ENCODE results near the gene SKAP1.
"Not testable (repeated sequence)": the region's sequence is repeated elsewhere in the genome, so short reads cannot be mapped to it uniquely, and the experiment has no call there.

The SKAP1 gene

DNA sequence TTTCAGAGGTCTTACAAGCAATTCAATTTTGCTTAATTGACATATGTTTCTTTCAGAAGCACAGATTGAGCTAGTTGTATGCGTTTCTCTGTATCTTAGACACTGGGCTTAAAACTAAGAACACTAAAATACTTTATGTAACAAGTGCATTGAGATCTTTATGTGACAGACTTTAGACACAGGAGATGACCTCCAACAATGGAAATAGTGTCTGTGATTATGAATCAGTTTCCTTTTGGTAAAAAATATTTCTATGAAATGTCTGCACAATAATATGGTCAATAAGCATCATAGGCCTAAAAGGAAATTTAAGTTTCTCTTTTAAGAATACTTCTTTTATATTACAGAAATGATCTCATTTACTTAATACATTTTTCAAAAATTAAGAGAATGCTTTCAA, 153.2 kb downstream of the SKAP1 start:
- no peak for DNase-seq

DNA sequence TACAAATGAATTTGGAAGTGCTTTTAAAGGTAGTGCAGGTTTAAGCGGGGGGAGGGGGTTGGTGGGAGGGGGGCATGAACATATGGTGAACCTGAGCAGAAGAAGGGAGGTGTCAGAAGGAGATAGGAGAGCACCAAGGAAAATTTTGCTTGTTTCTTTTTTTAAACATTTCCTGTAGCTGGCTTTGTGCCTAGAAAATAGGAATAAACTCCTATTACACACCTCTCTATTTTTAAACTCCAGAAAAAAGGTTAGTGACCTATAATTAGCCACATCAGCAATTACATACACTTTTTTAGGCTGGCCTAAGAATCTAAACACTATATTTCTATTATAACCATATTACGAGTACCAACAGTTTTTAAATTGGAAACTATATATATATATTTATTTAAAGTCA, 159.1 kb downstream of the SKAP1 start:
- no peak for DNase-seq

DNA sequence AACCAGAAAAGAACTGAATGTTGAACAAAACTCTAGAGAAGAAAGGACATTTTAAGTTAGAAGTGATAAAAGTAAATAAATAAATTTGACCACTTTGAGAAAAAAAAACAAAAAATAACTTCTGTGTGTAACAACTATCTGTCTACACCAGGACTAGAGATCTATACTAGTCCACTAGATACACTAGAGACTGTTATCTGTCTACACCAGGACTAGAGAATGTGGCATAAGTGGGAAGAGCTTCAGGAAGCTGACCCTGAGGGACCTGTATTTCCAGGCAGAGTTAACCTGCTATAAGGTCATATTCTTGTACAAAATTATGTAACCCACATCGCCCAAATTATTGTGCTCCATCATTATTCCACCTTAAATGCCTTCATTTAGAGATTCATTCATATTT, 160.8 kb downstream of the SKAP1 start:
- no peak for DNase-seq

DNA sequence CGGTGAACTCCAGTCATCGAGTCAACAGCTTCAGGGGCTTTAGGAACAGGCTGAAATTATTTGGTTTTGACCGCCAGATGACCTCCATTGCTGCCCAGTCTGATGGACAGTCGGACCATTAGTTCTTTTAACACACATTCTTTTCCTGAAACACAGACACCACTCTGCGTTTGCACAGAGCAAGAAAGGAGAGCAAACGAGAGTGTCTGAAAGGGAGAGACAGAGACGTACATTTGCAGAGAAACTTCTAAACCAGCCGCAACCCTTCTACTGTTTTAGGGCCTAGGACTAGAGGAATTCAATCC, 166.3 kb downstream of the SKAP1 start:
- DNase-seq, result no peak

DNA sequence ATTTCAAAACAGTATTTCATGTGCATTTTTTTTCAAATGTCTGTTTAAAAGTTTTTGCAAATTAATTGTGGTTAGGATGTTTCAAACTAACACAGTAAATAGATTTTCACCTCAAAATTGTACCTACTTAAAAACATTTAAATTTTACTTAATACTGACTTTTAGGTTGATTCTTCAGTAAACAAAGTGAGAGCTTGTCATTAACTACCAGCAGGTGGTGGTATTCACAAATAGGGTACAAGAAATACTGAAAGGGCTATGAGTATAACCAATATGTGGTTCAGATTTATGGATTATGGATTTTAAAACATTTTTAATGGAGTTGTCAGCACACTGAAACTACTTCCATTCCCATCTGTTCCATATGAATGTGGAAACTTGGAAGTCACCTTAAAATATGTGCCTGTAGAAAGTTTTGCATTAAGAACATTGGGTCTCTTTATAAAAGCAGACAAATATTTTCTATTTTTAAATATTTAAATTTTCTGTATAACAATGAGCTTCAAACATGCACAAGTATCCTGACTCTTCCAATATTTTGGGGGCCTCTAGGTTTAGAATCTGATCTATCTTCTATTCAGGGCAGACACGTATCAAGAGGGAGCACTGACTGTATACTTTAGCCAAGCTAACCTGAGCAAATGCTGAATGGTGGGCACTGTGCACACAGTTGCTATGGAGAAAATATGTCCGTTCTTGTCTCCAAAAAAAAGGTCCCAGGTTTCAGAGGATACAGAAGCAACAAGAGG, 166.9 kb downstream of the SKAP1 start:
- DNase-seq, result peak; percentile 40

DNA sequence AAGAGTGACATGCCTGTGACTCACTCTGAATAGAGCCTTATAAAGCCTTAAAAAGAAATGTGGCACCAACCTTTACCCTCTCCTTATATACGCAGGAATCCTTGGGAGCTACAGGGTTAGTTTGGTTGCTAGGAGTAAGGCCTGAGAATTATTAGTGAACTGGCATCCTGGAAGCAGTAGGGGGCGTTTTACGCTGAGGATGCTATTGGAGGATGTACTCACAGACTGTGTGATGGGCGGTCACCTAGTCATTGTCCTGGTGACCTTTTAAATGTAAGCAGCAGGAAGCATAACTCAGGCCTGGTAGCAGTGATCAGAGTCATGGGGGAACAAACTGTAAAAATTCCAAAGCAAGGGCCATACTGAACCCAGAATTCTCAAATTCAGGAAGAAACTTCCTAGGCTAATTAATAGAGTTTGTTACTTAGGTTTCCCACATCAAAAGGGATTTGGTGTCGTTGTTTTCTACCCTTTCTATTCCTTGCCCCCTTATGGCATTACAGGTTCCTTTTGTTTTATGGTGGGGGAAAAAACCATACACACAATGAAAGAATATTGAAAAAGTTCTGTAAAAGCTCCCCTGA, 168.6 kb downstream of the SKAP1 start:
- no peak for DNase-seq

DNA sequence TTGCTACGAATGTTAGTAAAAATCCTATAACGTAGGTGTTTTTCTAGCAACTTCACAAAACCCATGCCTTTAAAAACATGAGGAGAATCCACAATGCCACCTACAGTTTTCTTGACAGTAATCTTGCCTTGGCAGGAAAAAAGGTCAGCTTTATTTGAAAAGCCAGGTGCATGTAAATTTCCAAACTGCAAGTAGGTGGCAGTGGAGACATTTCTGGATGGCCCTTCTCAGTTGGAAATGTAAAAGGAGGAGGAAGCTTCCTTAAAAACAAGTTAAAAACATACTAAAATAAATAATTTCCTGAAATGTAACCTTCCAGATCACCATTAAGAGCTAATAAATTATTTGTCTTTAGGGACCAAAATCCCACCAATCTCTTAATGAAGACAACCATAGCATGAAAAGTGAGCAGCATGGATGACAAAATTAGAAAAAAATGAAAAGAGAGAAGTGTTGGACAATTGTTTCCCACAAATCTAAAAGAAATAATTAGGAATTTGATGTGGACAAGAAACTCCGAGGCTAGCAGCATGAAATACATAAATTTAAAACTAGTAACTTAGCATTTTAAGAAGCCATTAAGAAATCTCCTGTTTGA, 170.2 kb downstream of the SKAP1 start:
- peak; percentile 36 for DNase-seq

DNA sequence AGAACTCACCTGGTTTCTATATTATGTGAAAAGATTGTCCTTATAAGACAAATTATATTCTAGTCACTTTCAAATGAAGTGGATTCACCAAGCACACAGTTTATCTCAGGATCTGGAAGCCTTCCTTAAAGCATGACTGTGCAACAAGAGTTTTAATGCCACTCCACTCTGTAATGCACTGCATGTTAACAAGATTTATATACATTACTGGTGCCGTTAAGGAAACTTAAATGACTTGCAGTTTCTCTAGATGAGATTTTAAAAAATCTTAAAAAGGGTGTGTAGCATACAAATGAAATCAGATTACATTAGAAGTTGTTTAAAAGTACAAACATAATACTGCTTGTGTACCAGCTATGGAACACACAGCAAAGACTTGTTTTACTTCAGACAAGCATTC, 171.7 kb downstream of the SKAP1 start:
- DNase-seq, result no peak

DNA sequence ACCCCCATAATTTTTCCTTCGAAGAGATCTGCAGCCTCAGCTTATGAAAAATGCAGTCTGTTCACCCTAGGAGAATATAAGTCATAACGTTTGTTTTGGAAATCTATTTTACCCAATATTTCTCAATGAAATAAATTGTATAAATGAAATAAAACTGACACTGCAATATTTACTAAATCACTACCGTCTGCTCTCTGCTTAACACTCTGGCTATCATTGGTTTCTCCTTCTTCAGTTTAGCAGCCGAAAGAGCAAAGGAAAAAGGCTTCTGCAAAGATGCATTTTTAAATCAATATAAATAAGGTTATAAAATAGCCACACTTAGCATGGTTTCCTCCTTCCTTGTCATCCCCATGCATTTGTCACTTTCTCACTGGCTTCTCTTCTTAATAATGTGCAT, 174.3 kb downstream of the SKAP1 start:
- no peak for DNase-seq

DNA sequence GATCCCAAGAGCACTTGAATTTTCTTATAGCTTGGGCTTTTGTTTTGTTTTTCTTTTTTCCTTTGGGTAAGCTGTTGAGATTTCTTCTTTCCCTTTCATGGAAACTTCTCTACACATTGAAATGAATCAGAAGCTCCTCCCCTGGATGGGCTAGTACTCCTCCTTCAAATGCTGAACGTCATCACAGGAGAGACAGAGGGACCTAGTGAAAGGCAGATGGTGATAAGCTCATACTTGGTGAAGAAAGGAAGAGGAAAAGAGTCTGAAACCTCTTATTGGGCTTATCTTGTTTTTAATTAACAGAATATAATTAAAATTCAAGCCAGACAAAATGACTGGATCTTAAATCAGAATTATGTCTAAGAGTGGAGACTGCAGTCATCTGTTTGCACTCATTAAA, 175.1 kb downstream of the SKAP1 start:
- DNase-seq, result no peak

DNA sequence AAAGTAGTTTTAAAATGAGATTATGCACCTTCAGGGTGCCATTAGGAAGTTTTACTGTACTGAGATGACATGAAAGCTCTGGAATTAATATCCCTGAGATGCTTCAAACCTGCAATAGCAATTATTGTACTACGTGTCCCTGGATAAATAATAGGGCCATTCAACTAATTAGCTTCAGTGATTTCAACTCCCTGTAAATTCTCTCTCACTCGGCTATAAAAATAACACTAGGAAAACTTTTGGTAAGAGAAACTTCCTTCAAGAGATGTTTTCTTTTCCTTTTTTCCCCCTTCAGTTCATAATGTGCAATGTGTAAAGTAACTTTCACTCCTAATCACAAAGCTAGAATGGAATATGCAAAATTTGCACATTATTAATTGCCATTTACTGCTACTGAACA, 176.0 kb downstream of the SKAP1 start:
- no peak for DNase-seq

DNA sequence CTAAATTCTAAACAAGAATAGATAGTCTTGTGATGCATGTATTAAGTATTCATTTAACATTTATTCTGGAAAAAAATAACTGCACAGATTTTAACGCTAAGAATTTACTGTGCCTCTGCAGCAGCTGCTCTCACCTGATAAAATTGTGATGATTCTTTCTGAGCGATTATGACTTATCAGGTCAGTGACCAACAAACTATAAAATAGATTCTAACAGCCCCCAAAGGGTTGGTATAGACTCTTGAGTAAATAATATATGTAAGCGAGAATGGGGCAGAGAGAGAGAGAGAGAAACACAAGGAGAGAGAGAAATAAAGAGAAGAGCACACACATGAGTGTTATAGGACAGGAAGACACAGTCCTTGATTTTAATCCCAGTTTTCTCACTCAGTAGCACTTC, 178.1 kb downstream of the SKAP1 start:
- DNase-seq, result no peak

DNA sequence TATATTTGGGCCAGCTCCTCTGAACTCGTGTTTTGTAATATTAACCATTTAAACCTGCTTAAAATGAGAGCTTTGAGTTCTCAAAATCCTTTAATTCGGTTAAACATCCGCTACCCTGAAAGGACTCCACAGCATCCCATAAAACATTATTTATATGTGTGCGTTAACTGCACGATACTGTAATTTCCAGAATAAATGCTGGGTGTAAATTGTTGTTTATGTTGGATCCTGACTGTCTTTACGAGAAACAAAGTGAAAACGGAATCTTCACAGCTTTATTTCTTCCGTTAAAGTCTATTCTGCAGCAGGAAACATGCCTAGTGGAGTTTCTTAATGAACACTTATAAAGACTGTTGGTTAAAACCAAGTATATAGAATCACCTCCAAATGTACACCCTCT, 179.1 kb downstream of the SKAP1 start:
- DNase-seq, result no peak

DNA sequence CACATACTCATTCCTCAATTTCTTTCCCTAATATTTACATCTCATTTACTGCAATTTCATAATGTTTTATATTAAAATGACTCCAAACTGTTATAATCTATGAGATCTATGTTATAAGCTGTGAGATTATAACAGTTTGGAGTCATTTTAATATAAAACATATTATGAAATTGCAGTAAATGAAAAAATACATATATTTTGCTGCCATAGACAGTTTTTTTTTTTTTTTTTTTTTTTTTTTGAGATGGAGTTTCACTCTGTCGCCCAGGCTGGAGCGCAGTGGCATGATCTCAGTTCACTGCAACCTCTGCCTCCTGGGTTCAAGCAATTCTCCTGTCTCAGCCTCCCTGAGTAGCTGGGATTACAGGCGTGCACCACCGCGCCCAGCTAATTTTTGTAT, 180.0 kb downstream of the SKAP1 start:
- DNase-seq, result not testable (repeated sequence)

DNA sequence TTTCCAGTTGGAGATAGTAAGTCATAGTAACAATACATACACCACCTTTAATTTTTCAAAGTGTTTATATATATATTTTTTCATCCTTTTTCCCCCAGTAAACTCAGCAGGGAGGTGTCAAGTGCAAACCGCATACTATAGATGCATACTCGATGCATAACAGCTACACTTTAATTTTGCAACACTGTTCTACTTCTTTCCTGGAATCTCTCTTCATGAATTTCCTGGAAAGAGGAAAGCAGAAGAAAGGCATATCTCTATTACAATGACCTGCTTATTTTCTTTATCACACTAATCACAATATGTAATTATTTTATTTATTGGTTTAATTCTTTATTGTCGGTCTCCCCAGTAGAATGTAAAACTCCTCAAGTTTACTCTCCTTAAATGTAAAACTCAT, 182.4 kb downstream of the SKAP1 start:
- DNase-seq, result no peak

DNA sequence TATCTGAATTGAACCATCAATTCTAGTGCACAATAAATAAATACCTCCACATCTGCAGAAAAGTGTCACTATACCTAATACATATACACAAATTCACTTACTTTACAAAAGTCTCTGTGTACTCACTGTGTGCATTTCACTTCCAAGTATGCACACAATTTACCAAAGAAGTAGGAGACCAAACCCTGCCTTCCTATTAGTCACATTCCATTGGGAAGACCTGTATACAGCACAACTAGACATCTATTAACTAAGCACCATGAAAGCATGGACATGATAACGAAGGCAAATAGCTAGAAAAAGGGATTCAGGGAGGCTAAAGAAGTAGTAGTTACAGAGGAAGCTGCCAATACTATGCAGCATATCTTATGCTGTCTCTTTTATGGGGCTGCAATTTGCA, 183.0 kb downstream of the SKAP1 start:
- no peak for DNase-seq

DNA sequence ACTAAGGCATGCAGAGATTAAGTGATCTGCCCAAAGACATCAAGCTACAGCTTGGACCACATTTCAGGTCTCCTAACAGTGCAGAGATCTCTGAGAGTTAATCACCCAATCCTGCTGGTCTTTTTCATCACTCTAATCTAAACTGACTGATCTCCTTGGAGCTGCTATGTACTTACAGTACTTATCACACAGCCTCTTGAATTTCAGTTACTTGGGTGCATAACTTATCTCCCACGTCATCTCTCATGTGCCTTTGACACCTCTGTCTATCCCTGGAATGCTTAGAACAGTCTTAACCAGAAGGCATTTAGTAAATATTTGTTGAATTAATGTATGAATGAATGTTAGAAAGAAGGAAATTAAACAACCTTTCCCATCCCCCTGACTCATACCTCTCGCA, 183.4 kb downstream of the SKAP1 start:
- DNase-seq, result no peak

DNA sequence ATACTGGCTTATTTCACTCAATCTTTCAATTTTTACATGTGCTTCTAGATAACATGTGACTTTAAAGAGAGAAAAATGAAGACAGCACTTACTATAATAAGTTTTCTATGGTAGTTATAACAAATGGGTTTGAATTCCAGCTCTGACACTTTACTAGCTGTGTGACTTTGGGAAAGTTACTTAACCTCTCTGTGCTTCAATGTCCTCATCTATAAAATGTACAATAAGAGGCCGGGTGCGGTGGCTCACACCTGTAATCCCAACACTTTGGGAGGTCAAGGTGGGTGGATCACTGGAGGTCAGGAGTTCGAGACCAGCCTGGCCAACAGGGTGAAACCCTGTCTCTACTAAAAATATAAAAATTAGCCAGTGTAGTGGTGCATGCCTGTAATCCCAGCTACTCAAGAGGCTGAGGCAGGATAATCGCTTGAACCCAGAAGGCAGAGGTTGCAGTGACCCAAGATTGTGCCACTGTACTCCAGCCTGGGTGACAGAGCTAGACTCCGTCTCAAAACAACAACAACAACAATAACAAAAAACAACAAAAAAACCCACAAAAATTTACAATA, 184.5 kb downstream of the SKAP1 start:
- DNase-seq, result not testable (repeated sequence)

DNA sequence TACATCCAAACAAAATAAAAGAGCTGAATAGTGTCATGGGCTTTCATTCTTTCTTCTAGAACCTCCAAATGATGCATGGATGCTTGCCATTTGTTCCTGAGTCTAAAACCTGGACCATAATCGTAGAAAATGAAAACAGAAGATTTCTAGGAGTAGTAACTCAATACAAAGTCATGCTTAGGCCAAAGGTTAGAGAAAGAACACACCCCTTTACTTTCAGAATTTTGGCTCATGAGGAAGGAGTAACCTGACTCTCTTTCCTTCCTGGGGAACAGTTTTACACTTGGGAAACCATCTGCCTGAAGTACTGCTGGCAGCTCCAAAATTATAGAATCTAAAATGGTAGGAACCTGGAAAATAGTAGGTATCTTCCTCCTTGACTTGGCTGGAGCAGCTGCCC, 185.2 kb downstream of the SKAP1 start:
- DNase-seq, result no peak

DNA sequence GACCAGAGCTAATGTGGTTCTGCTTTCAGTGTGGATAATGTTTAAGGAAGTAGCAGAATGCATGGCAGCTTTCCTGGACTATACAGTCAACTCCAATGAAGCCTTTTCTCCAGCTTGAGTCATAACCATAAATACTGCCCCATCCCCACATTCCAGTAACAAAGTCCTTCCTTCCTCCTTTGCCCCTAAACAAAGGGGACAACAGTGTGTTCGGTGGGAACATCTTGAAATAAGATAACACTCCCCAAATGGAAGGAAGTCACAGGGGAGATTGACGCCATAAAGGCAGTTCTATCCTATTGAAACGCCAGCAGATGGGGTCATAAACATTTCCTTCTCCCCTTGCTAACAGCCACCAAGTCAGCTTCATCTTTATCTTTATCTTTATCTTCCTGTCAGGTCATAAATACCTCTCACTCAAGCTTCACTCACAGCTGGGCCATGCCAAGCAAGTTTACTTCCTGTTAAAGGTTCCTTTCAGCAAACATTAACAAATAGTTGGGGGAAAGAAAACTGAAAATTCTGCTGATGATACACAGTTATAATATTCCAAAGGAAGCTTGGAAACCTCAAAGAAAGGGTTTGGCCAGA, 185.8 kb downstream of the SKAP1 start:
- no peak for DNase-seq

DNA sequence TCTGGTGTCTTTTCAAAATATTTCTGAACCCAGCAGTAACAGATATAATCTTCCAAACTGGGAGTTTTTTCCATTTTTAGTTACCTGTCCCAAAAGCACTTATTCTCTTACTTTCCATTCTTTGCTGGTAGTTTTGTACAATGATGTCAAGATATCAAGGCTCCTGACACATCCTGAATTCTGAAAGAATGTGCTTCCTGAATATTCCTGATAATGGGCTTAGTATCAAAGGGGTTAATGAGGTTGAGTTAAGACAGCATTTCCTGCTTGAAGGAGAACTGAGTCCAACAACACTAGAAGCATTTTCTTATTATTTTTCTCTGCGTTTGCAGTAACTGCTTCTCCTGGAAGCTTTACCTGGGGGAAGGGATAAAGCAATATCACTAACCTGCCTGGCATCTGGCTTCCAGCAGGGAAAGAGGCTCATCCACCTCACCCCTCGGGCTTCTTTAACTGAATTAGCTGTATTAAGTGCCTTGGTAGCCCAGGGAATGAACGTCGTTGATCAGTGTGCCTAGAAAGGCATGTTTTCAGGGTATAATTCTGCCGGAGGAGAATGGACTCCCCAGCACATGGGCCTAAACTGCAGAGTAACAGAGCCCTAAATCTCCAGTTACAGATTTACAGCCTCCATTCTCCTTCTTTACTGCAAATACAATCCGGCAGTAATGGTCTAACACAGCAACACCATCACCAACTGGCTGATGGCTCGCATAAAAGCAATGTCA, 188.1 kb downstream of the SKAP1 start:
- no peak for DNase-seq

DNA sequence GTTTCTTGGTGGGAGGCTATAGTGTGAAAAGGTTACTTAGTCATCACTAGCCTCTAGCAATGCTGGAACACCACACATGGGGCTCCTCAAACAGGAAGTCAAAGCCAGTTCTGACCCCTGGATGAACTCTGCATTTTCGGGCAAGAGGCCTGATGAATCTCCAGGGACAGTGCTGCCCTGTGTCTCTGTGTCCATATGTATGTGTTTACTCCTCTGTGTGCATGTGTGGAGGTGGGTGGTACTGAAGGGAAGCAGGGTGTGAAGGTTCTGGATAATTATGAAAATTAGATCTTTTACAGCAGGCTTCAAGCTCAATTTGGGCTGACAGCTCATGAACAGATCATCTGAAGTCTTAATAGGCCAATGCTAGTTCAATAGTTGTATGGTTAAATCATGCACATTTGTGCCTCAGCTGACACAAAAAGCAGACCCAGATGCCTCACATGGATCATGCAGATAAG, 188.9 kb downstream of the SKAP1 start:
- DNase-seq, result no peak

DNA sequence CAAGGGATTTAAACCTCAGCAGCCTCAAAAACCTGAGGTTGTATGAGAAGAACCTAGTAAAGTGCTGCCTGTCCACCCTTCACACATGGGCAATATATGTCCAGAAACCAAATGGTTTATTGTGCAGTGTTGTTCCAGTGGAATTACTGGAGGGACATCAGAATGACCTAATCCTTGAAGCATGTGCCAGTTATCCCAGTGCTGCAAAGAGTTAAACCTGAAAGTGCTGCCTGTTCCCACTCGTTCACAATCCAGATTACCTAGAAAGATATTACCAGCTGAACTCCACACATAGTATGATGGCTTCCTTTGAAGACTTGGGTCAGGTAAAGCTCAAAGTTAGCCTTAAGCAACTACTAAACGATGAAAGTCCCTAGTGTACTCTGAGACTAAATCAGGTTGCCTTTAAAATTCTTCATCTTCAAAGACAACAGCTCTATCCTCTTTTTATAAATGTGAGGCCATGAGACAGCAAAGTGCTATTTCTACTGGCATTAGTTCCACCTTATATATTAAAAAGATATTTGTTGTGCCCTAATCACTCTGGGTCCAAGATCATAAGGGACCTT, 189.4 kb downstream of the SKAP1 start:
- no peak for DNase-seq
